Measurements from ENCODE around the gene MAP3K14. TPM values are rescaled to one million over a fixed set of nuclear protein-coding genes. Genes with fewer than 3 reads are reported as not detected.
A peak's percentile ranks its signal among the peaks of the same experiment; 100 is the strongest.

Gene MAP3K14
- polyA plus RNA-seq, 1 experiment, result 4.9 TPM

- CTCF ChIA-PET, result interaction anchor here (0.7 to 2.8 kb wide), 4 partner anchors 18 to 74 kb away, joined by 3 to 24 read pairs (median 4); no protein-coding TSS in a partner anchor
- Histone ChIP-seq H3K27ac (ENCODE audit: low read depth, low read length) (no peak overlapping the region), H3K9me3 (ENCODE audit: control insufficient read depth, insufficient read depth, low read length) (no peaks in the 10 kb centered on the region), H3K4me3 (ENCODE audit: low read depth, low read length) (no peak overlapping the region), H3K27me3 (ENCODE audit: control insufficient read depth, insufficient read depth, low read length) (no peaks in the 10 kb centered on the region)
- POLR2A ChIA-PET, result interaction anchor here (1.2 to 1.4 kb wide), 2 partner anchors 30 to 60 kb away, joined by 4 to 5 read pairs; no protein-coding TSS in a partner anchor
- 0 out of 2 replicates have a peak, but pooled peaks have one; percentile 12 for TF ChIP-seq CTCF (IDR thresholded peaks at IDR 0.05; ENCODE audit: low read depth, low read length)
- DNase-seq (ENCODE audit: low read depth, low spot score), result no peak
Measured at GRCh38 chr17:45311401-45311759, 5.4 kb downstream of the MAP3K14 start.

GRCh38 chr17:45310380-45311324 is 6.2 kb downstream of the MAP3K14 start:
- Histone ChIP-seq H3K27ac (ENCODE audit: low read depth, low read length) (peak overlapping the region; percentile 0), H3K9me3 (ENCODE audit: control insufficient read depth, insufficient read depth, low read length) (no peaks in the 10 kb centered on the region), H3K27me3 (ENCODE audit: control insufficient read depth, insufficient read depth, low read length) (no peaks in the 10 kb centered on the region), H3K4me3 (ENCODE audit: low read depth, low read length) (no peak overlapping the region)
- ChIA-PET POLR2A (interaction anchor here (0.6 to 2.2 kb wide), 4 partner anchors 31 to 162 kb away, joined by 3 to 6 read pairs (median 5); partner anchors contain the start of gene HEXIM1), CTCF (interaction anchor here (0.7 to 2.8 kb wide), 4 partner anchors 17 to 175 kb away, joined by 3 to 24 read pairs (median 4); partner anchors contain the start of gene ACBD4)
- no peak for TF ChIP-seq CTCF (IDR thresholded peaks at IDR 0.05; ENCODE audit: low read depth, low read length)
- no peak for DNase-seq (ENCODE audit: low read depth, low spot score)

DNA sequence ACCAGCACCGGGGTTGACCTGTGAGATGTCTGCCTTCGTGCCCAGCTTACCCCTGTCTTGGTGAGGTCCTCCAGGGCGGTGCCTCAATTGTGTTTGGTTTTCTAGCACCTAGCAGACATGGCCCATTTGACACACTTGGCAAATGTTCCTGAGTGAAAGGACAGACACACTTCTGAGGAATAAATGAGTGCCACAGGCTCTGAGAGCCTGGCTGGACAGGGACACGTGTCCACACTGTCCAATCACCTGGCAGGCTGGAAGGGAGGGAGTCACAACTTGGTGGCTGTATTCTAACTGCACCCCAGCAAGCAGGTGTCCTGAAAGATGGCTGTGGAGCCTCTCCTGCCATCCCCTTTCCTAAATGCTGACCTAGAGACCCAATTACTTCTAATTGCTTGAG is 7.4 kb downstream of the MAP3K14 start:
- Histone ChIP-seq H3K9me3 (ENCODE audit: control insufficient read depth, insufficient read depth, low read length) (no peaks in the 10 kb centered on the region), H3K27ac (ENCODE audit: low read depth, low read length) (no peak overlapping the region), H3K4me3 (ENCODE audit: low read depth, low read length) (no peak overlapping the region), H3K27me3 (ENCODE audit: control insufficient read depth, insufficient read depth, low read length) (no peaks in the 10 kb centered on the region)
- no peak for DNase-seq (ENCODE audit: low read depth, low spot score)
- CTCF ChIA-PET, result interaction anchor here (1.4 kb wide), 1 partner anchor 32 kb away, joined by 4 read pairs; no protein-coding TSS in a partner anchor
- POLR2A ChIA-PET, result interaction anchor here (2.2 kb wide), 1 partner anchor 63 kb away, joined by 6 read pairs; no protein-coding TSS in a partner anchor
- no peak for TF ChIP-seq CTCF (IDR thresholded peaks at IDR 0.05; ENCODE audit: low read depth, low read length)

DNA sequence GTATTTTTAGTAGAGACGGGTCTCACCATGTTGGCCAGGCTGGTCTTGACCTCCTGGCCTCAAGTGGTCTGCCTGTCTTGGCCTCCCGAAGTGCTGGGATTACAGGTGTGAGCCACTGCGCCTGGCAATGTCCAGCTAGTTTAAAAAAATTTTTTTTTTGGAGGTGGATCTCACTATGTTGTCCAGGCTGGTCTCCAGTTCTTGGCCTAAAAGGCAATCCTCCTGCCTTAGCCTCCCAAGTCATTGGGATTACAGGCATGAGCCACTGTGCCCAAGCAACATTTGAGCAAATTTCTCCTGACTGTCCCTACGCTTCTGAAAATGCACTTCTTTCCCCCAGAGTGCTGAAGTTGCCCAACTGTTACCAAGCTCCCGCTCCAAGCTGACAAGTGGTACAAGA is 8.0 kb downstream of the MAP3K14 start:
- Histone ChIP-seq H3K27me3 (ENCODE audit: control insufficient read depth, insufficient read depth, low read length) (no peaks in the 10 kb centered on the region), H3K4me3 (ENCODE audit: low read depth, low read length) (no peak overlapping the region), H3K27ac (ENCODE audit: low read depth, low read length) (no peak overlapping the region), H3K9me3 (ENCODE audit: control insufficient read depth, insufficient read depth, low read length) (no peaks in the 10 kb centered on the region)
- TF ChIP-seq CTCF (IDR thresholded peaks at IDR 0.05; ENCODE audit: low read depth, low read length), result no peak
- POLR2A ChIA-PET, result interaction anchor here (2.2 to 4.2 kb wide), 2 partner anchors 15 to 63 kb away, joined by 6 to 14 read pairs; no protein-coding TSS in a partner anchor
- CTCF ChIA-PET, result interaction anchor here (0.6 to 1.4 kb wide), 4 partner anchors 15 to 174 kb away, joined by 3 to 4 read pairs (median 4); partner anchors contain the start of gene ACBD4
- no peak for DNase-seq (ENCODE audit: low read depth, low spot score)

All from AG04450 (cell line).